ENCODE data around the gene FAM221B.

The FAM221B gene, protein sequence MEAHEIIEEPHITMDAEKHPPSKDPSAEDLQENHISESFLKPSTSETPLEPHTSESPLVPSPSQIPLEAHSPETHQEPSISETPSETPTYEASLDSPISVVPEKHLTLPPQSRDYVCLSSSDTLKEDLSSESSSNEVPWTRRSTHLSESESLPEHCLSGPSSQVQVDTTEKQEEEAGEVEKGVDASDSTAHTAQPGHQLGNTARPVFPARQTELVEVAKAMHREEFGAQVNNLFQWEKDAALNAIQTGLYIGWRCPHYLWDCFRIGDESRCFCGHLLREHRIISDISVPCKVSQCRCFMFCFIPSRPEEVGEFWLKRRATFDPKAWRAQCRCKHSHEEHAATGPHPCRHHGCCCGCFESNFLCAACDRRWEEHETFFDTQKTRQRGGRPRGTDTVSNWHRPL

DNA sequence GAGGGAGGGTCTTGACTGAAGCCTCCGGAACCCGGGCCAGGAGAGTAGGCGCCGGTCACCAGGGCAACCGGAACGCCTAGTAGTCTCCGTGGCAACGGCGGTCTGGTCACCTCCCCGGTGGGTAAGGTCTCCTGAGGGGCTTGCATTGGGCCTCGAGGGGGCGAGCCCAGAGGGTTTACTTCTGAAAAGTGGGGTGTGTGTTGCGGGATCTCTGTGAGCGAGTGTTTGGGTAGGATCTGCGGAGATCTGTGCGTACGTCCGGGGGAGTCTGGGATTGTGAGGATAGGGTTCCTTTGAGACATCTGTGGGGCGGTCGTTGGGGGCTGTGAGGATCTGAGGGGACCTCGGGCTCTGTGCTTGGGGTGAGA is at the start of gene FAM221B:
TSS of gene FAM221B (minus strand) at position 17 of the 368 bp plus-strand sequence. CDS start 2,571 bp downstream, outside the sequence.
- DNase-seq = peak; percentile 42

DNA sequence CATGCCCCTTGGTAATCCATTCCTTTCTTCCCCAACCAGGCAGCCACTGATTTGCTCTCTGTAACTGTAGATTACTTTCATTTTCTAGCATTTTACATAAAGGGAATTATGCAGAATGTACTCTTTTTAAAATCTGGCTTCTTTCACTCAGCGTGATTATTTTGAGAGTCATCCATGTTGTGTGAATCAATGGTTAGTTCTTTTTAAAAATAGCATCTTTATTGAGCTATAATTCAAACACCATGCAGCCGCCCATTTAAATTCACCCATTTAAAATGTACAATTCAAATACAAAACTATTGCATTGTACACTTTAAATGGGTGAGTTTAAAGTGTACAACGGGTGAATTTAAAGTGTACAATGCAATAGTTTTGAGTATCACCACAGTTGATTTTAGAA is 44.0 kb upstream of the FAM221B start:
- DNase-seq = no peak

DNA sequence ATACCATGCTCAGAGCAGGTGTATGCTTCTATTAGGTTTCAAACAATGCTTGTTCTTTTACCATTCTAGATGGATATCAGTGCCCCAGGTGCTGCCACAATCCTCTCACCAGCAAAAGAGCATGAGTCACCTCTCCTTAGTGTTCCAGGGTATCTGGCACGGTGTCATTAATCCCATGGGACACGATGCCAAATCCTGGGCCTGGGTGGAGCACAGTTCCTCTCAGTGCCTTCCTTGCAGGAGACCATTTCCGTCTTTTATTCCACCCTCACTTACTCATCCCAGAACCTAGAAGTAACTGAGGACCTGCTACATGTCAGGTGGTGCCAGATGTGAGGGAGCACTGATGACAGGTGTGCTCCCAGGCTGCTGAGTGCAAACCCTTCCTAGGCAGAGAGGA is 43.0 kb upstream of the FAM221B start:
- DNase-seq = no peak

GRCh38 chr9:35870351-35870923 is 41.9 kb upstream of the FAM221B start, which contains the start of gene OR13J1:
Gene OR13J1, minus strand, starts transcription at chr9:35870401. Its CDS starts 0 bp downstream, at chr9:35870401.
- no peak for DNase-seq

DNA sequence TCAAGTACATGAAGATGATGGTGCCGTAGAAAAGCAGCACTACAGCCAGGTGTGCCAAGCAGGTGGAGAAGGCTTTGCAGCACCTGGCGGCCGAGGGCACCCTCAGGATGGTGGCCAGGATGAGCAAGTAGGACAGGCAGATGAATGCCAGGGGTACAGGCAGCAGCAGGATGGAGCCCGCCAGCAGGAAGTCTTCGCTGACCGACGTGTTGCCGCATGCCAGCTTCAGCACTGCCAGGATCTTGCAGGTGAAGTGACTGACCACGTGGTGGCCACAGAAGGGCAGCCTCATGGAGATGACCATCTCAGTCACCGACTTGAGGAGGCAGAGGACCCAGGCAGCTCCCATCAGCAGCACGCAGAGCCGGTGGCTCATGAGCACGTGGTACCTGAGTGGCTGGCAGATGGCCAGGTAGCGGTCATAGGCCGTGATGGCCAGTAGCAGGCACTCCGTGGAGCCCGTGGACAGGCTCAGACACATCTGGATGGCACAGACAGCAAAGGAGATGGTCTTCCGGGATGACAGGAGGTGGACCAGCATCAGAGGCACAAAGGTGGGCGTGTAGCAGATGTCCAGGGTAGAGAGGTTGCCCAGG is 41.2 kb upstream of the FAM221B start:
- no peak for DNase-seq

GRCh38 chr9:35868933-35869332 is 40.4 kb upstream of the FAM221B start:
- DNase-seq = no peak

- no peak for DNase-seq
These were observed 39.0 kb upstream of the FAM221B start for GRCh38 chr9:35867538-35867937.

DNA sequence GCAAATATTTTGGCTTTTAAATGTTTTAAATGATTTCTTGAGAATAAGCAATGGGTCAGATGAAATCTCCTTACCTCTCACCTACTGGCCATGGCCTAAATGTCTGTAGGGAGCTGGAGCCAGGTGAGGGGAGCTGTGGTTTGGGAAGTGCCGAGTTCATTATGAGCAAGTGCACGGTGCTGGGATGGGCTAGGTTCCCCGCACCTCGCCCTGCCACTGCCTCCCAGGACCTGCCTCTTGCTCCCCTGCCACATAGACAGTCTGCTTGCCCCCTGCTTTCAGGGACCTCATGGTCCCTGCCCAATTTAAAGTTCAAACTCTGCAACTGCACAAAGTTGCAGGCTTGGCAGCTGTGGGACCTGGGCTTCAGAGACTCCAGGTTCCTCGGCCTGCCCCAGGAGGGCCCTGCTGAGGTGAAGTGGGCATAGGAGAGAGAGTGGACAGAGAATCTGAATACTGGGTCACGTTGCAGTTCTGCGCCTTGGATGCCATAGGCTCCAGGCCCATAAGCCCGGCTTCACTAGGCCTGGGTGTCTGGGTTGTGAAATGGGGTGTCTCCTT is 36.2 kb upstream of the FAM221B start:
- DNase-seq = no peak

- DNase-seq = no peak
These were observed 35.1 kb upstream of the FAM221B start for GRCh38 chr9:35863583-35863982.

DNA sequence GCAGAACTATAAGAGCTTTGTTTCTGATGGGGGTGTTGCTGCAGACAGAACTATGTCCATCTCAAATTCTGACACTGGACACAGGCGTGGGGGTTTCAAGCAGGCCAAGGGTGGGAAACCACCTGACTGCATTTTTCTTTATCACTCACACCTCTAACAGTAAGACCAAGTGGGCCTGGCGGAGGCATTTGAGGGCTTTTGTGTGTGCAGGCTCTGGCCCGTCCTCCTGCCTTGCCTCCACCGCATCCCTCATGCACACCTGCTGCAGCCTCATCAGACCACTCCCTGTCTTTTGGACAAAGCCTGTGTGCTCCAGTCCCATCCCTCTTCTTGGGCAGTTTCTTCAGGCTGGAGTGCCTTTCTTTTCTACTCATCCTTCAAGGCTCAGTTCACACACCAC is 33.8 kb upstream of the FAM221B start:
- no peak for DNase-seq

- no peak for DNase-seq
These were observed 32.8 kb upstream of the FAM221B start for GRCh38 chr9:35861161-35861897.

- DNase-seq = no peak
These were observed 31.4 kb upstream of the FAM221B start for GRCh38 chr9:35859990-35860339.

GRCh38 chr9:35859310-35859989 is 30.9 kb upstream of the FAM221B start:
- no peak for DNase-seq

DNA sequence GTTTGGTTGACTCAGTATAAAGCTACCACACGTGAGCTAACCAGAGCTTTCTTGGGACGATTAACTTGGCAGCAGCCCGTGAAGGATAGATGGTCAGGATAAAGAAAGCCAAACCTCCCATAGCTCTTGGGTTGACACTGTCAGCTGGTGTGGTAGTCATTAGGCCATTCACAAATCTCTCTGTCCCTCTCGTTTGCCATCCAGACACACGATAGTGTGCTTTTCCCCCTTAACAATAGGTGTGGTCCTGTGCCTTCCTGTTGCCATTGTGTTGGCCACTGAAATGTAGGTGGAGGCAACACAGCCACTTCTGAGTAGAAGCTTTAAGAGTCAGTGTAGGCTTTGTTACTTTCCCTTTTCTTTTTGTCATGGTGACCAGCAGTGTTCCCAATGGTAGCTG is 29.9 kb upstream of the FAM221B start:
- DNase-seq = no peak

DNA sequence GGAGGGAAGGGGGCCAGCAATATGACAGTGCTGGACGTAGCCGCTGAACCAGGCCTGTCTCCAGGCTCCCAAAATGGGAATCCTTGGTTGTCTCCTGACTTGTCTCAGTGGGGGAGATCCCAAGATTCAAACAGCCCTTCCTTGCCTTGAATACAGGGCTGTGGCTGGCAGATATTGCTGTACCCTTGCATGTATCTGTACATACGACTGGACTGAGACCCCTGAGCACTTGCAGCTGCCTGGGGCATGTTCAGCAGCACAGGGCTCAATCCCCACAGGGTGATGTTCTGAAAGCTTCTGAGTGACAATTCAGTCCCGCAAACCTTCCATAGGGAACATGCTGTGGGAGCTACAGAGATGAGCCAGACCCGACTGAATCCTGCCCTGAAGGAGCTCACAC is 28.4 kb upstream of the FAM221B start:
- DNase-seq = no peak

DNA sequence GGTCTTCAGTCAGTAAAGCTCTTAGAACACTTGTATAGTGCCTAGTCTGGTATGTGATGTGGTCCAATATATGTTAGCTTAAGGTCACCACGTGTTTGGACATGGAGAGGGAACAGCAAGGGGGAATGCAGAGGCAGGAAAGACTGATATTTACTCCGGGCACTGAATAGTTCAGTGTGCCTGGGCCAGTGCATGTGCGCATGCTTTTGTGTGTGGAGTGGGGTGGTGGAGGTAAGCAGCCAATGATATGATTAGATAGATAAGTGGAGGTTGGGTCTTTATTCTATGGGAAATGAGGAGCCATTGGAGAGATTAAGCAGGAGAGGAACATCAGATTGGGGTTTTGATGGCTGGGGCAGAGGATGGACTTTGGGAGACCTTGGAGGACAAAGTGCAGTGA is 27.7 kb upstream of the FAM221B start:
- no peak for DNase-seq

DNA sequence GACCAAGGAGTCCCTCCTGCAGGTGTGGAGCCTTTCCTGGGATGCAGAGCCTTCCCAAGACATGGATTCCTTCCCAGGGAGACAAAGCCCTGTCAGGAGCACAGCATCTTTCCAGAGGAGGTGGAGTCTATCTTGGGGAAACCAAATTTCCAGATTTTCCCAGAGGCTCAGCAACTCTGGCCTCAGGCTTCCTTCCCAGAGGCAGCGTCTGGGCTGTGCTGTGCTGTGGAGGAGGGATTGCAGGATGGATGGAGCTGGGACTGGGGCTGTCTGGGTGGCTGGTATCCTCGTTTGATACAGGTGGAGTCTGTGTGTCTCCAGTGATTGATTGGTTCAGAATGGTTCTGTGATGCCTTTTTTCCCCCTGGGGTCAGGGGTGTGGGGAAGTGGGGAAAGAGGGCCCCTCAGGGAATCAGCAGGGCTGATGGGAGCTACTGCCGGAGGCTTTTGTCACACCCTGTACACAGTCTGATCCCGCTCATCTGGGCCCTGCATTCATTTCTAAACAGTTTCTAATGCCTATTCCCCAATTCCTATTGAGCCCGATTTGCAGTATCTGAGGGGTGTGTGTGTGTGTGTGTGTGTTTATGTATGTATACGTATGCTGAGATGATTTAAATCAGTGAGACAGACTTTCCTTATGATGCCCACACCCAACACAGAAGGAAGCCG is 25.7 kb upstream of the FAM221B start:
- DNase-seq = no peak

GRCh38 chr9:35852876-35853865 is 24.6 kb upstream of the FAM221B start:
- no peak for DNase-seq

GRCh38 chr9:35852267-35852815 is 23.8 kb upstream of the FAM221B start:
- DNase-seq = no peak

GRCh38 chr9:35847792-35848572 is 19.4 kb upstream of the FAM221B start:
- DNase-seq = no peak

All from DMS79 (cell line).